Measurements from ENCODE around the gene SCIN. TPM values are rescaled to one million over a fixed set of nuclear protein-coding genes. Genes with fewer than 3 reads are reported as not detected.

SCIN gene
- total and polyA plus RNA-seq, 4 donors = 4.5 to 24.7 (median 11.4) TPM

- WGBS, 2 donors = 95 to 99% methylated on average over 4 of the region's 4 CpGs
- TF ChIP-seq, protein P1, sequence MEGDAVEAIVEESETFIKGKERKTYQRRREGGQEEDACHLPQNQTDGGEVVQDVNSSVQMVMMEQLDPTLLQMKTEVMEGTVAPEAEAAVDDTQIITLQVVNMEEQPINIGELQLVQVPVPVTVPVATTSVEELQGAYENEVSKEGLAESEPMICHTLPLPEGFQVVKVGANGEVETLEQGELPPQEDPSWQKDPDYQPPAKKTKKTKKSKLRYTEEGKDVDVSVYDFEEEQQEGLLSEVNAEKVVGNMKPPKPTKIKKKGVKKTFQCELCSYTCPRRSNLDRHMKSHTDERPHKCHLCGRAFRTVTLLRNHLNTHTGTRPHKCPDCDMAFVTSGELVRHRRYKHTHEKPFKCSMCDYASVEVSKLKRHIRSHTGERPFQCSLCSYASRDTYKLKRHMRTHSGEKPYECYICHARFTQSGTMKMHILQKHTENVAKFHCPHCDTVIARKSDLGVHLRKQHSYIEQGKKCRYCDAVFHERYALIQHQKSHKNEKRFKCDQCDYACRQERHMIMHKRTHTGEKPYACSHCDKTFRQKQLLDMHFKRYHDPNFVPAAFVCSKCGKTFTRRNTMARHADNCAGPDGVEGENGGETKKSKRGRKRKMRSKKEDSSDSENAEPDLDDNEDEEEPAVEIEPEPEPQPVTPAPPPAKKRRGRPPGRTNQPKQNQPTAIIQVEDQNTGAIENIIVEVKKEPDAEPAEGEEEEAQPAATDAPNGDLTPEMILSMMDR (IDR thresholded peaks at IDR 0.05; ENCODE audit: control extremely low read depth, extremely low read depth) = no peak
- ATAC-seq (ENCODE audit: insufficient read depth, low FRiP score) = no peak
- no peaks in the 10 kb centered on the region for H3K27me3 ChIP-seq (ENCODE audit: control insufficient read depth in 3 of 3, insufficient read depth in 3 of 3, low read length in 2 of 3)
- DNase-seq = no peak
- H3K9ac ChIP-seq (ENCODE audit: insufficient read depth in 1 of 2, low read length in 2 of 2) = no peak overlapping the region
- no peaks in the 10 kb centered on the region for H3K36me3 ChIP-seq (ENCODE audit: control insufficient read depth in 4 of 4, insufficient read depth in 4 of 4, low read length in 4 of 4)
- peaks cover 0 to 3% (median 0%) of the 10 kb centered on the region in 5 donors for H3K4me1 ChIP-seq (ENCODE audit: control insufficient read depth in 5 of 5, insufficient read depth in 5 of 5, low read length in 5 of 5)
- H3K4me3 ChIP-seq = no peak overlapping the region
- peaks cover 0 to 2% (median 1%) of the 10 kb centered on the region in 4 donors for H3K9me3 ChIP-seq (ENCODE audit: control insufficient read depth in 4 of 4, insufficient read depth in 3 of 4, low read length in 3 of 4)
- H3K27ac ChIP-seq (ENCODE audit: low read depth in 1 of 2, low read length in 1 of 2) = no peak overlapping the region
Measured at GRCh38 chr7:12705878-12706277, 135.4 kb downstream of the SCIN start.

- peak; percentile 74 for ATAC-seq (ENCODE audit: insufficient read depth, low FRiP score)
- no peak overlapping the region for H3K9ac ChIP-seq (ENCODE audit: insufficient read depth in 1 of 2, low read length in 2 of 2)
- DNase-seq = no peak
- no peaks in the 10 kb centered on the region for H3K36me3 ChIP-seq (ENCODE audit: control insufficient read depth in 4 of 4, insufficient read depth in 4 of 4, low read length in 4 of 4)
- no peak overlapping the region for H3K27ac ChIP-seq (ENCODE audit: low read depth in 1 of 2, low read length in 1 of 2)
- no peaks in the 10 kb centered on the region for H3K9me3 ChIP-seq (ENCODE audit: control insufficient read depth in 4 of 4, insufficient read depth in 3 of 4, low read length in 3 of 4)
- no peaks in the 10 kb centered on the region for H3K27me3 ChIP-seq (ENCODE audit: control insufficient read depth in 3 of 3, insufficient read depth in 3 of 3, low read length in 2 of 3)
- peaks cover 0 to 3% (median 0%) of the 10 kb centered on the region in 5 donors for H3K4me1 ChIP-seq (ENCODE audit: control insufficient read depth in 5 of 5, insufficient read depth in 5 of 5, low read length in 5 of 5)
- H3K4me3 ChIP-seq = no peak overlapping the region
- TF ChIP-seq, protein P1 (IDR thresholded peaks at IDR 0.05; ENCODE audit: control extremely low read depth, extremely low read depth) = no peak
Measured at GRCh38 chr7:12706900-12707536, 136.5 kb downstream of the SCIN start.

GRCh38 chr7:12708314-12708713, 137.8 kb downstream of the SCIN start:
- Histone ChIP-seq H3K4me3 (no peak overlapping the region), H3K36me3 (ENCODE audit: control insufficient read depth in 4 of 4, insufficient read depth in 4 of 4, low read length in 4 of 4) (no peaks in the 10 kb centered on the region), H3K4me1 (ENCODE audit: control insufficient read depth in 5 of 5, insufficient read depth in 5 of 5, low read length in 5 of 5) (peaks cover 0 to 3% (median 0%) of the 10 kb centered on the region in 5 donors), H3K27me3 (ENCODE audit: control insufficient read depth in 3 of 3, insufficient read depth in 3 of 3, low read length in 2 of 3) (no peaks in the 10 kb centered on the region), H3K27ac (ENCODE audit: low read depth in 1 of 2, low read length in 1 of 2) (no peak overlapping the region), H3K9me3 (ENCODE audit: control insufficient read depth in 4 of 4, insufficient read depth in 3 of 4, low read length in 3 of 4) (no peaks in the 10 kb centered on the region), H3K9ac (ENCODE audit: insufficient read depth in 1 of 2, low read length in 2 of 2) (no peak overlapping the region)
- DNase-seq (no peak), ATAC-seq (ENCODE audit: insufficient read depth, low FRiP score) (no peak)
- TF ChIP-seq, protein P1 (IDR thresholded peaks at IDR 0.05; ENCODE audit: control extremely low read depth, extremely low read depth) = no peak

Small RNA genes lying within 50 kb of the gene (small RNA-seq; reads per million reads assigned to genes)
- gene RF00264 (ENCODE audit: low replicate concordance) = not detected

Other genes with a start within 250 kb of the SCIN start
- 1 to 10 TPM in 1 of 2 donors, under 1 TPM in 1; 0.68 to 1.7 TPM for gene VWDE, start 166.9 kb upstream of the SCIN start, total RNA-seq
- gene VWDE, start 166.9 kb upstream of the SCIN start, polyA plus RNA-seq = 1 to 10 TPM in 1 of 2 donors, under 1 TPM in 1; 0.15 to 1.4 TPM
- gene ARL4A, start 116.9 kb downstream of the SCIN start, total RNA-seq = 10 to 100 TPM; 31.7 to 34.8 TPM
- gene ARL4A, start 116.9 kb downstream of the SCIN start, polyA plus RNA-seq = 10 to 100 TPM; 21.4 to 34.4 TPM

Measured in lung (tissue), 13 donors.